Mucosa of gallbladder (tissue), 1 donor: ENCODE results near the gene COL21A1. TPM values are rescaled to one million over a fixed set of nuclear protein-coding genes. Genes with fewer than 3 reads are reported as not detected.
"Not testable (repeated sequence)": the region's sequence is repeated elsewhere in the genome, so short reads cannot be mapped to it uniquely, and the experiment has no call there.

Experiments
- DNase-seq: peaks from one replicate; pipeline ENCODE4 v3.0.0-alpha.2; 2020; ENCODE audit warnings: low spot score
- total RNA-seq: library from RNA; stranded (reverse); gene quantifications from one replicate; pipeline ENCODE4 v1.2.1, GENCODE V29; 2021
- donor health status: DM: no; HTN: no; CAD: no.

COL21A1 gene
- total RNA-seq = 3.3 TPM

DNA sequence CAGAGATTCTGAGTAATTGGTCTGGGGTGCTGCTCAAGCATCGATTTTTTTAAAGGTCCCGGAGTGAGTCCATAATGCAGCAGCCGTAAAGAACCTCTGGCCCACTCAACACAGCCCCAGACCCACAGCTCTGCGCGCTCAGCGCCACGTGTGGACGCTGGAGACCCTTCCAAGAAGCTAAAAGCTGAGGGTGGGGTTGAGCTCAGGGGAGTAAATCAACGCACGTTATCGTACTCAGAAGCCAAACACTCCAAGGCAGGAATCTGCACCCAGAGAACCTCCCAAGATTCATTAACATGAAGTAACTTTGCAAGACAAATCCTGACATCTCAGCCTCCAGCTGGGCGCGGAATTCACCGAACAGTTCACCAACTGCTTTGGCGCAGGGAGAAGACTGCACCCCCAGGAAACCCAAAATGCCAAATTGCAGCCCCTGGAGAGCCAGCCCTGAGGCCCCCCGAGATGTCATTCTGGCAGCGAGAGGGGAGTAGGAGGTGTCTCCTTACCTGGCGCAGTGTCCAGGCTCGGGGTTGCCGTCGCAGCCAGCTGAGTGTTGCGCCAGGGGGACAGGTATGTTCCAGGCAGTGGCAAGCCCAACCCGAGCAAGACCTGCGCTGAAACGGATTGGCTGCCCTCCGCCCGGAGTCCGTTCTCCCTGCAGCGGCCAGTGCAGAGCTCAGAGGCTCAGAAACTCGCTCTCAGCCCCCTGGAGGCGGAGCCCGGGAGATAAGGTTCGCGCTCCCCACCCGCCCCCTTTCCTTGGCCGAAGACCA lies at the start of gene COL21A1:
Gene COL21A1 (minus strand): TSS at position 700 of the 773 bp plus-strand sequence. CDS start 64,962 bp downstream, outside the sequence.
- DNase-seq = no peak

DNA sequence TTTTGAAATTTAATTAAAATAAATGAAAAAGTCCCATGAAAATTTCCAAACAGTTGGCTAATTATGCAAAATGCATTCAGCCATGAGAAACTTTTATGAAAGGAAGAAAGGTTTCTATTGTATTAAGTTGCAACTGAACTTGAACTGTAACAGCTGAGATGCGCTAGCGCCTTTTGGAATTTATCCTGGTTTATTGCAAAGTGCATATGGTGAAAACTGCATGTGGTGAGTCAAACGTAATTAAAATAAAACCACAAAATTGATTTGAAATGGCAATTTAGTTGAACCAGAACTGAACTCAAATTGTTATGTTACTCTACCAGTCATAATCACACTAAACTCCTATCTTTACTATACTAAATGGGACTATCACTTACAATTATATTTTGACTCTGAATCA lies 46.4 kb upstream of the COL21A1 start:
- no peak for DNase-seq

DNA sequence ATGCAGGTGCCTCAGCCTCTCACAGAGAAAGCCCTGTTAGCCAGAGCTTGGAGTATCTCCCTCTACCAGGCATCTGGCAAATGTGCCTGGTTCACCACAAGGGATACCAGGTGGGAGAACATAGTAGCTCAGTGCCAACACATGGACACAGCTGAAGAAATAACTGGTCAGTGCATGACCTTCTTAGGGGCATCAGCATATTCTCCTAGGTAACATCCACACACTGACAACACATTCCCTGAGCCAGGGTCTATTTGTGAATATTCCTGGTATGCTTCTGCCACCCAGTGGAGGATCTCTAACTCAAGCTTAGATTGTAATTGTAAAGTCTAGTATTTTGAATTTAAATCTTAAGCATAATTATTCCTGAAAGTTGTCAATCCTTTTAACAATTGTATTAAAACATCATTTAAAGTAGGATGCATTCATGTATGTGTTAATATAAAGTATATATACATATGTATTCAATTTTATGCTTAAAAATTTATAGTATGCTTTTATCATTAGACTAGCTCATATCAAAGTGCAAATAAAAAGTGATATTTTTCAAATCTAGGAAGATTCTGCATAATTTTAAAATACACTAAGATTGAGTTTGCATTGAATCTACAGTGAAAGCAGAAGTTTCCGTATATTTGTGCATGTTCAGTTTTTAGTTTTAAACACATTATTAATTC lies 45.3 kb upstream of the COL21A1 start:
- DNase-seq = peak; percentile 32

DNA sequence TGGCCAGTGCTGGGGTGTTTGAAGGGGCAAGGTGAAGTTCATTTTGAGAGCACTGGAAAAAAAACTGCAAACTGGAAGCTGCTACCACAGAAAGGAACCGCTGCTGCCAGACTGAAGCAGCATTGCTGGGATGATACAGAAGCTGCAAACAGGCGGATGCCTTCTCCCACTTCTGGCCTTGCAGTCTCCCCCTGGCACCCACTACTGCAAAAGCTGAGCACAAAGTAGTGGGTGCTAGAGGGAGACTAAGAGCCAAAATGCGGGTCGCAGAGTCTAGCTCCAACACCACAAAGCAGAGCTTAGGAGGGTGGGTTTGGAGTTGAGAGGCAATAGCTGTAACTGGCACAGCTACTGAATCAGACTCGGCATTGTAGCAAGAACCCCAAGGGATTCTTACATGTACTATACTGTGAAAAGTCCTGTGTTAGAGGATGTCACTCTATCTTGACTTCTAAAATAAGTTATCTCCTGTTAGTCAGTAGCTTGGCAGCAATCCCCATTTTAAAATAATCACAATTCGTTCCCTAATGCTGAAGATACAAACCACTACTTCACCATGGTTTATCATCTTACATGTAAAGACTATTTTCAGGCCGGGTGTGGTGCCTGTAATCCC lies 44.0 kb upstream of the COL21A1 start:
- DNase-seq = no peak

DNA sequence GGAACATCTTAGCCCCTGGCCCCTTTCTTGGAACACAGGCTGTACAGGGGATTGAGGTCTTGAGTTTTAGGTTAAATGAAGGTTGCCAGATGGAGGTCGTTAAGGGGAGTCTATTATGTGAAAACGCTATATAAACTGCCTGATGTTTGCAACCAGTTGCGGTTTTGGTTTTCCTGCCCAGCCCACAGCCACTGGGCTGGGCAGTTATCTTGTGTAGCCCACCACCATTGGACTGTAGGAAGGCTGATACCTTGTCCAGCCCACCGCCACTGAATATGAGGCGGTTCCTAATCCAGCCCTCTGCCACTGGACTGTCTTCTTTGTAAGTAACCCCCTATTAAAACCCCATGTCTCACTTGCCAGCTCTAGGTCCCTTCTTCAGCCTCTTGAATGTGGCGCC lies 42.3 kb upstream of the COL21A1 start:
- no peak for DNase-seq

DNA sequence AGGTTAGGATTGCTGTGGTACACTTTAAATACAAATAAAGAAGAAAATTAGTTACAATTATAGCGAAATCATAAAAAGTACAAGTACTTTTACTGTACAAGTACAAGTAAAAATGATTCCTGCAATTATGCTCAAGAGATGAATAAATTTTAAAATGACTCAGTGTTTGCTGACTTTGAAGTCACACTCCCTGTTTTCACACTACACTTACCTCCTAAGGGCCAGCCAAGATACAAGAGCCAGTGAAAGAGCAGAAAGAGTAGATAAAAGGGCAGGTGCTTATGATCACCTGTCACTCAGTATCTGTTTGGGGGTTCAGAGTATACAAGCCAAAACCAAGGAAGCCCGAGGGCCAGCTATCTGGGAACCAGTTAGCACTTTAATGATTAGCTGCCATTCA lies 41.0 kb upstream of the COL21A1 start:
- no peak for DNase-seq

DNA sequence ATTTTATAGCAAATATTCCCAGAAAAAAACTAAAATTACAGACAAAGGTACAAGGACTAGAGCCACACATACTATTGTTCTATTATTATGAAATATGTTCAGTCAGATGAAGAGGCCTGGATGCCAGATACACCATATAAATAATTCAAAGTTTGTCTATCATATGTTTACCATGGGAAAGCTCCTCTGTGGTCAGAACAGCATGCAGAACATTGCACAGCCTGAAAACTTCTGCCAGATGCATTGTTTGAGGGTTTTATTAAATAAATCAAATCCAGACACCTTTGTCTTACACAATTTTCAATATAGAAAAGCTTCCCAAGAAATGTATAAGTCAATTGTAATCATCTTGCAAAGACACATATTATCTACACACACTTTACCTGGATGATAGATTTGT lies 35.0 kb upstream of the COL21A1 start:
- DNase-seq = no peak

DNA sequence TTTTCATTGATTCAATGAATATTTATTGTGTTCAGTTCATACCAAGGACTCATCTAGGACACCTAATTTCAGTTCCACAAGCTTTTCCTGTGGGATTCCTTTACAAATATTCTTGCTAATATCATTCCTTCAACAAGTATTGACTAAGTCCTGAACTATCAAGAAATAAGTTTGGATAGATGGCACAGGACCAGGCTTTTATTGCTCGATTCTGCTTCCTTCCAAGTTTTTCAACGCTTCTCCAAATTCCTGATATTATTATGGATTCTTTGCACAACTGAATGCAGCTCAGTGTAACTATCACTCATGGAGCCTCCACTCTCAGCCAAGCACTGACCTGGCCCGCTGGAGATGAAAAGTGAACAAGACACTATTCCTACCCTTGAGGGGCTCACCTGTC lies 32.7 kb upstream of the COL21A1 start:
- no peak for DNase-seq

DNA sequence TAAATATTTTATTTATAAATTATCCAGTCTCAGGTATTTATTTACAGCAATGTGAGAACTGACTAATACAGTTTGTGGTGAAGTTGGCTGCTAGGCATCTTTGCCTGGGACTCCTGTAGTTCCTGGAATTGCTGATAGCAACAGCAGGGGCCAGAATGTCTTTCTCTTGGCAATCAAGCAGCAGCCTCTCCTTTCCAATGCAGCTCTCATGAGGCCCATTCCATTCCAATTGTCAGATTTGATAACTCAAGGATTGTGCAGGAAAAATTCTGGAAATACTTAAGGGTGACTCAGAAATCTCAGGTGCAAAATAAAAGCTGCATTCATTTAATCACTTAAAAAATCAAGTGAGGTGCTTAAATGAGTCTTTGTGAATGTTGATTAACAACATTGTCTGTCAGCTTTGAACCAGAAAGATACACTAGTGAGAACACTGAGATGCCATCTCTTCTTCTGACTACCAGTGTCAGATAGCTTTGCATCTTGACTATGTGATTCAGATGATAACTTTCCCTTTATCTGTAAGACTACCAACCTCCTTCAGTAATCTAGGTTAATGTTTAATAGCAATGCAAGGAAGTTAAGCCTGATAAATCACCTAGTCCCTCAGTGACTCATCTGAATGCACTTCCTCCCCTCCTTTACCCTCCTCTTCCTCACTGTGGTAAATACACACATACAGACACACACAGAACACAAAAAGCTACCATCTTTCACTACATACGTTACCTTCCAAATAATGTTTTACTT lies 32.1 kb upstream of the COL21A1 start:
- DNase-seq = no peak

DNA sequence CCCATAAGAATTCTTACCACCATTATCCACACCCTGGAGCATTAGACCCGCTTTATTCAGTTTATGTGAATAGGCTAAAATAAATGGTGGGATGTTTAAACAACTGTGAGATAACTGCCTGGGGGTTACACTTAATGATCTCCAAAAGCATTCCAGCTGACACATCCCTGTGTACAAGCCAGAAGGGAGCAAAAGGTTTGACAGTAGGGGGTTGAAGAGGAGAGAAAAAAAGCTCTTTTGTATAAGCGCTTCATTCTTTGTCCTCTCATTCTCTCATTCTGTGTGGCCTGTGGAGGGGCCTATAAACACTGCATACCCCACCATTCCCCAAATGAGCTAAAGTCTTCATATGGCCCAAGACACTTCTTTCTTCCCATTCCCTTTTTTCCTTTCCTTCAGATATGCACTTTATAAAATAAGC lies 30.8 kb upstream of the COL21A1 start:
- DNase-seq = no peak

DNA sequence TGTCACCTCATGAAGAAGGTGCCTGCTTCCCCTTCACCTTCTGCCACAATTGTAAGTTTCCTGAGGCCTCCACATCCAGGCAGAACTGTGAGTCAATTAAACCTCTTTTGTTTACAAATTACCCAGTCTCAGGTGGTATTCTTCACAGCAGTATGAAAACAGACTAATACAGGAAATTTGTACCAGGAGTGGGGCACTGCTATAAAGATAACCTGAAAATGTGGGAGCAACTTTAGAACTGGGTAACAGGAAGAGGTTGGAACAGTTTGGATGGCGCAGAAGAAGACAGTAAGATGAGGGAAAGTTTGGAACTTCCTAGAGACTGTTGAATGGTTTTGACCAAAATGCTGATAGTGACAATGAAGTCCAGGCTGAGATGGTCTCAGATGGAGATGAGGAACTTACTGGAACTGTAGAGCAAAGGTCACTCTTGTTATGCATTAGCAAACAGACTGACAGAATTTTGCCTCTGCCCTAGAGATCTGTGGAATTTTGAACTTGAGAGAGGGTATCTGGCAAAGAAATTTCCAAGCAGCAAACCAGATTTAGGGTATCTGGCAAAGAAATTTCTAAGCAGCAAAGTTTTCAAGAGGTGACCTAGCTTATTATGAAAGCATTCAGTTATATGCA lies 23.5 kb upstream of the COL21A1 start:
- no peak for DNase-seq

DNA sequence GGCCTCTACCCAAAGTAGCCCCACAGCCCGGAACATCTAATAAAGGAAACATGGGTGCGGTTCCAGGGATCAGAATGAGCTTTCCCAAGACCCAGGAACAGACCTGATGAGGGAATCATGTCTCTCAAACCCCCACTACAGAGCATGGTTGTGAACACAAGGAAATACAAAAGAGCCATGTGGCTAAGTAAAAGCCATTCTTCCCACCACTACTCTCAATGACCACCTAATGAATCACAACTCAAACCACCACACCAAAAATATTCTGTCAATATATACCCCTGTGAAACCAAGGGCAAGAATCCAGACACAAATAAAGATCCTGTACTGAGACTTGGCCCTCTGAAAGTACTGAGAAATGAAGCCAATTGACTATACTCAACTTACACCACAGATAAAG lies 20.9 kb upstream of the COL21A1 start:
- no peak for DNase-seq

DNA sequence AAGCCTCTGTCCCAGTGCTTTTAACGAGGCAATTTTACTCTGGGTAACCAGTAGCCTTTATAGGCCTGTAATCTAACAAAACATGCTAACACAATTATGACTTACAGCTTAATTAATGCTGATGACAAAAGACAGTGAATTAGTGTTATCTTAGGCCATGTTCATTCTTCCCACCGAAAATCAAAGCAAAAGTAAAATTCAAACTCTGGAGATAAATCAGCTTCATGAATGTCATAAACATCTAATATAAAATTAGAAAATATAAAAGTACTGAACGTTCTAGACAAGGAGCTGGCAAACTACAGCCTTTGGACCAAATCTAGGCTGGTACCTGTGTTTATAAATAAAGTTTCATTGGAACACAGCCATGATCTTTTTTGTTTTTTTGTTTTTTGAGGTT lies 18.6 kb upstream of the COL21A1 start:
- DNase-seq = no peak

DNA sequence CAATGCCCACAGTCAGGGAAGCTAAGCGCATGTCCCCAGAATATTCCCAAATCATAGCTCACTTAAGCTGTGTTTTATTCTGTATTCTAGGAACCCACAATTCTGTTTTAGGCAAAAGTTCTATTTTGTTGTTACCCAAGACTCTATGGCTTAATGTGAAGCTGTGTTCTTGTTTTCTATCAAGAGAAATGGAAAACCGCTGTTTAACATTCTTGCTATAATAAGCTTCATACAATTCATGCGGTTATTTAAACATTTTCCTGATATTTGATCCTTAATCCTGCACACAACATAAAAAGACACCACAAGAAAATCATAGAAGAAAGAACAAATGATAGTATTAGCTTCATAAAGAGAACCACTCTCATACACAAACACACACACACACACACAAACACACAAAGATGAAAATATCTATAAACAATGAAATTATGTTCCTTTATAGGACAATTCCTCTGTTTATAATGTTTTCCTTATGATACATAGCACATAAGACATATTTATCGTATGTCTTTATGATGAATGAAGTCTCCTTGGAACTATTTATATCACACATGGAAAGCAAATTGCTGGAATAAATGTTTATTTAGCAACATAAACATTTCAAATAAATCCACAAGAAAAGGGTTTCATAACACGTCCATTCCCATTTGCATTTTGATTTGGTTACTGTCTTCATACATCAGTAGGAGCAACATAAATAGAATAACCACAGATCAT lies 16.4 kb upstream of the COL21A1 start:
- DNase-seq = no peak

DNA sequence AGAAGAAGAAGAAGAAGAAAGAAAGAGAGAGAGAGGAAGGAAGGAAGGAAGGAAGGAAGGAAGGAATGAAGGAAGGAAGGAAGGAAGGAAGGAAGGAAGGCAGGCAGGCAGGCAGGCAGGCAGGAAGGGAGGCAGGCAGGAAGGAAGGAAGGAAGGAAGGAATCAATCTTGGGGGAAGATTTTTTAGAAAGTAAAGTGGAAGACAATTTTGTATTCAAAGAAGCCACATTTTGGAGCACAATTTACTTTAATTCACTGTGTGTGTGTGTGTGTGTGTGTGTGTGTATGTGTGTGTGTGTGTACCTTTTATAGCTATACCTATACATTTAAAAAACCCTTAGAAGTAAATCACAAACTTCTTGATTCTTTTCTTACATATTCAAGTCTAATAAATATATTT lies 13.2 kb upstream of the COL21A1 start:
- not testable (repeated sequence) for DNase-seq

DNA sequence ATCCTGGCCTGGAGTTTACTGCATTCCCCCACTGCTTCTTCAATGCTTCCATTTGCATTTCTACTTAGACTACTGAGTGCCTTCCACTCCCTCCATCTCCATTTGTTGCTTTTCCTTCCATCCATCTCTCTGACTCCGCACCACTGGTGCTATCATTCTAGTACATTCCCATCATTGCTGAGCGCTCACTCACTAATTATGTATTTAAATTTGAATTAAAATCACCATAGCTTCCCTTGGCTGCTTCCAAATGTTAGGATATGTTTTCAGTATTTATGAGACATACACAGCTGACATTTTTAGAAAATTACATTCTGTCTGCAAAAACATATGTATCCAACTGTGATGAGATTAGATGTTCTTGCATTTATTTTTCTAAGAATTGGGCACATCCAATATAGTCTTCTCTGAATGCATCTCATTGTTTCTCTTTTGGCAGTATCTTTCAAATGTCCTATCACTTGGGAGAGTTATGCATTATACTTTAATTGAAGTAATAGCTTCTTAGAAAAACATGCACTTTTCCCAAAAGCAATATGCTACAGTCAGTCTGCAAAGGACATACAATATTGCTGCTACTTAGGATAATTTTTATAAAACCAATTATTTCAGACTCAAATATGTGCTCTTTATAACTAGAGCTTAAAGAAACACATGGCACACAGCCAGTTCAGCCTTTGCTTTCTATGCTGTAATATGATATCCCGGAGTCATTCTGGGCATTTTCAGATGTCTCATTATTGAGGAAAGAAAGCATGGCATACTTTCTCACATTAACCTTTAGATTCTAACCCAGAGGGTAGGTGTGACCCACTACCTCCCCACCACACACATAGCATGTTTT lies 12.1 kb upstream of the COL21A1 start:
- DNase-seq = no peak

DNA sequence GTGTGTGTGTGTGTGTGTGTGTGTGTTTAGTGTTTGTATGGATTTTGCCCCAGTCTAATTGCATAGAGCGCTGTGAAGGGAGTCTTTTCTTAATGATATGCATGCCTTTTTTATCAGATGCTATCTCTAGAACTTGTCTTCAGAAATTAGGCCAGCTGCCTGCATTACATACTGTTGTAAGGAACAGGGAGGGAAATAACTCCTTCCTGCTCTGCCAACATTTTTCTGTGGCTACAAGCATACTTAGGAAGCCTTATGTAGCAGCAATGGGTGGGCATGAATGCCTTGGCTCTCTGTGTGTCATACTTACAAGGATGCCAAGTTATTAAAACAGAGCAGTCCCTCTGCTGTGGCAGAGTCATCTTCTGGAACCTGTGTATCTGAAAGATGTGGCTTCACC lies 8.0 kb upstream of the COL21A1 start:
- DNase-seq = no peak

DNA sequence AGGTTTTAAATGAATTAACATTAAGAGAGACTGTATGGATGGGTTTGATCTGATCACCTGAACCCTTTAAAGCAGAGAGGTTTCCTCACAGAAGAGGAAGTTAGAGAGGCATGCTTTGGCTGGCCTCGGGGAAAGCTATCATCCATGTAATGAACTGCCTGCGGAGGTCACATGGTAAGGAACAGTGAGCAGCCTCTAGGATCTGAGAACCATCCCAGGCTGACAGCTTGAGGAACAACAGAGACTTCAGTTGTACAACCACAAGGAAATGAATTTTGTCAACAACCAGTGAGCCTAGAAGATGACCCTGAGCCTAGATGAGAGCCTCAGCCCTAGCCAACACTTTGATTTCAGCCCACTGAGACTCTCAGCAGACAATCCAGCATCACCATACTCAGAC lies 2.9 kb upstream of the COL21A1 start:
- no peak for DNase-seq

DNA sequence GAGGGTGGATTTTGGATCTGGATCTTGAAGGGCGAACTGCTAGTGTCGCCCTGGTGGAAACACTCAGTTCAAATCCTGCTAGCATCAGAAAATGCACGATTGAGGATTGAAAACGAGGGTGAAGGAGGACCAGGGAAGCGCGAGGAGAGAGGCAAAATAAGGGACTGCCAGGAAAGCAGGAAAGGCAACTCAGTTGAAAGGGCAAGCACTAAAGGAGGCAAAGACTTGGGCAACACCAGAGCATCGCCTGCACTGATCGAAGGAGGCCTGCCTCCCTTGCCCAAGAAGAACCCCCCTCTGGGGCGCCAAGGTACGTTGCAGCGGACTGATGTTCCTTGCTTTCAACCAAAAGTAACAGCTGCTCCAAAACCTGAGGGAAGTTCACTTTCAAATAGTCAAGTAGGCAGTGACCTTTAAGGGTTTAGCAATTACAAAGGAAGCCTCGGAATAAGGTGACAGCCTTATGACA lies 308 bp upstream of the COL21A1 start:
- no peak for DNase-seq

DNA sequence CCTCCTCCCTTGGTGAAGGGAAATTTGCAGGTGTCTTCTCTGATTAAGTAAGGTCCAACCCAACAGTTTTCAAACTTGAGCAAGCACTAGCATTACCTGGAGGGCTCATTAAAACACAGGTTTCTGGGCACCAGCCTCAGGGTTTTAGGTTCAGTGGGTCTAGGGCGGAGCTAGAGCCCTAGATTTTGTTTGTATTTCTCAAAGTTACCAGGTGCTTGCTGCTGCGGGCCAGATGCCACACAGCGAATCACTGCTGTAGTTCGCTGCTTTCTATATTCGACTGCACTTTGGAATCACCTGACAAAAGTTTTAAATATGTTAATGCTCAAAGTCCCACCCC lies 869 bp downstream of the COL21A1 start:
- no peak for DNase-seq
